ENCODE data around the gene PHGDH.

DNA sequence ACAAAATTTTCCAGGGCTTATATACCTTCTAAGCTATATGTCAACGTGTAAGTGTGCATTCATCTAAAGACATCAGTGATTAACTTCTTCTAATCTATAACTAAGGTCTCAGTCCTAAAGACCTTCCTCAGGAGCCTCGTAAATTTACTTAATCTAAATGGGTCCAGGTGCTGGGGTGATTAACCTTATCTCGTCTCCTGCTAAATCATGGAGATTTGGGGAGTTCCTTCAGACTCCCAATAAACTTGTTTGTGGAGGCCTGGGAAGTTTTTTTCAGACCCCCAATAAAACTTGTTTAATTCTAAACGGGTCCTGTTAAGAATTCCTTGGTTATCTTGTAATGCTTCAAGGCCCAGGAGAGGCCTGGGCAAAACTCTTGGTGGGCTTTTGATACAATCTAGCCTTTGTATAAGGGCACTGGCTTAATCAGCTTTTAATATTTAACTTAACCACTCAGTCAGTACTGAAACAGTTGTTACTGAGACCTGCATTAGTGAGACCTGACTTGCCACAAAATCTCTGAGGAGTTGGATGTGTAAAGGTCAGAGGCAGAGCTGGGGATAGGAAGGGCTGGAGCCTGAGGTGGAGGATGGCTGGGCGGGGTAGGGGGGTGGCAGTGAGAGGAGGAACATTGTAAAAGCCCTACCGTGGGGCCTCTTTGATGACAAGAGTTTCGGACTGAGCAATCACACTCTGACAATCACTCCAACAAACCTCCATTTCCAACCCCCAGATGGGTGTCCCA lies 63.2 kb downstream of the PHGDH start:
- TF ChIP-seq, protein P1, sequence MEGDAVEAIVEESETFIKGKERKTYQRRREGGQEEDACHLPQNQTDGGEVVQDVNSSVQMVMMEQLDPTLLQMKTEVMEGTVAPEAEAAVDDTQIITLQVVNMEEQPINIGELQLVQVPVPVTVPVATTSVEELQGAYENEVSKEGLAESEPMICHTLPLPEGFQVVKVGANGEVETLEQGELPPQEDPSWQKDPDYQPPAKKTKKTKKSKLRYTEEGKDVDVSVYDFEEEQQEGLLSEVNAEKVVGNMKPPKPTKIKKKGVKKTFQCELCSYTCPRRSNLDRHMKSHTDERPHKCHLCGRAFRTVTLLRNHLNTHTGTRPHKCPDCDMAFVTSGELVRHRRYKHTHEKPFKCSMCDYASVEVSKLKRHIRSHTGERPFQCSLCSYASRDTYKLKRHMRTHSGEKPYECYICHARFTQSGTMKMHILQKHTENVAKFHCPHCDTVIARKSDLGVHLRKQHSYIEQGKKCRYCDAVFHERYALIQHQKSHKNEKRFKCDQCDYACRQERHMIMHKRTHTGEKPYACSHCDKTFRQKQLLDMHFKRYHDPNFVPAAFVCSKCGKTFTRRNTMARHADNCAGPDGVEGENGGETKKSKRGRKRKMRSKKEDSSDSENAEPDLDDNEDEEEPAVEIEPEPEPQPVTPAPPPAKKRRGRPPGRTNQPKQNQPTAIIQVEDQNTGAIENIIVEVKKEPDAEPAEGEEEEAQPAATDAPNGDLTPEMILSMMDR (conservative IDR thresholded peaks at IDR 0.05): no peak
- no peak for TF ChIP-seq ZFX (IDR thresholded peaks at IDR 0.05)

Measured in C4-2B (cell line).